ENCODE results near the gene DSCAML1. TPM values are rescaled to one million over a fixed set of nuclear protein-coding genes. Genes with fewer than 3 reads are reported as not detected.

DSCAML1 gene
- total and polyA plus RNA-seq, 9 of the 15 experiments (the other 6 are each of a cell fraction or from before 2014, with no cell fraction given), result not detected

- TF ChIP-seq FOXO4 (CRISPR knock-in tag; IDR thresholded peaks at IDR 0.05) (no peak), MCM3 (IDR thresholded peaks at IDR 0.05) (no peak), CBFA2T2 (conservative IDR thresholded peaks at IDR 0.05) (no peak), U2AF2 (optimal IDR thresholded peaks at IDR 0.05; ENCODE audit: low read depth, low read length) (no peak), ZNF551 (CRISPR knock-in tag; IDR thresholded peaks at IDR 0.05) (no peak), ATF7 (IDR thresholded peaks at IDR 0.05) (no peak), HIVEP1 (CRISPR knock-in tag; IDR thresholded peaks at IDR 0.05) (no peak), KLF6 (CRISPR knock-in tag; IDR thresholded peaks at IDR 0.05; ENCODE audit: borderline replicate concordance) (no peak), ZBTB2 (IDR thresholded peaks at IDR 0.05) (no peak), CREB3L1 (IDR thresholded peaks at IDR 0.05; ENCODE audit: borderline replicate concordance, low read depth) (no peak)
Measured at GRCh38 chr11:117684731-117685130, 112.3 kb downstream of the DSCAML1 start (continued).

All from K562 (cell line).